HCT116 (cell line): ENCODE measurements around the gene IPO11. TPM values are rescaled to one million over a fixed set of nuclear protein-coding genes. Genes with fewer than 3 reads are reported as not detected.

Experiments
- ATAC-seq: fragments of 200-7000 bp; cut with Tn5 transposase; 2 replicates; pipeline ENCODE4 v1.9.1; 2020; ENCODE audit warnings: mild to moderate bottlenecking, moderate library complexity
- BruUV-seq: library from RNA; stranded (reverse); fragments of 400-500 nt; replicated peaks from 2 replicates; lab custom pipeline; 2021; lab: Mats Ljungman, UMichigan
- CTCF ChIA-PET: fragments of 300-600 bp; sonication (Branson Sonifier 250); formaldehyde crosslinking; loops from one replicate; lab custom pipeline; 2021; ENCODE audit warnings: antibody characterized with exemption; lab: Charles Lee
- POLR2A ChIA-PET: fragments of 300-600, 350-600 bp; sonication (Branson Sonifier 250); formaldehyde crosslinking; loops from one replicate; lab custom pipeline; 2021; ENCODE audit warnings: antibody characterized with exemption; lab: Charles Lee
- RAD21 ChIA-PET, 2 experiments: fragments of 300-600 bp; sonication (Branson Sonifier 250); formaldehyde crosslinking; loops; one replicate each; lab custom pipeline; 2023; ENCODE audit warnings: low total read pairs in 2 of 2; ENCODE audit not compliant: uncharacterized antibody in 2 of 2, unreplicated experiment in 2 of 2, low non-redundant PET in 1 of 2; lab: Charles Lee
- DNase-seq: peaks from one replicate; pipeline ENCODE4 v3.0.0-alpha.2; 2010; ENCODE audit warnings: low read depth, low spot score
- H2AFZ ChIP-seq: fragments of 200-600 bp; shearing (Covaris generic), sonication (generic); 2 replicates; pipeline ENCODE4 v1.6.1; 2017; ENCODE audit warnings: low read depth, mixed run types, mixed read lengths, antibody characterized with exemption, low read length; ENCODE audit not compliant: poor library complexity, severe bottlenecking
- H3K27ac ChIP-seq: 2 replicates; pipeline ENCODE4 v1.5.1; 2012; ENCODE audit warnings: low read depth, low read length
- H3K27me3 ChIP-seq: fragments of 200-600 bp; sonication (generic); 2 replicates; pipeline ENCODE4 v1.6.1; 2016; ENCODE audit warnings: mixed run types, low read length, mixed read lengths; ENCODE audit not compliant: insufficient read depth
- H3K36me3 ChIP-seq, 2 experiments: fragments of 200-500 bp in 1 of 2; fragments of 200-600 bp in 1 of 2; sonication (Bioruptor generic) in 1 of 2; sonication (generic) in 1 of 2; 2 replicates each; pipeline versions ENCODE4 v1.5.1 to v1.6.1; 2014 to 2016; ENCODE audit warnings: low read length in 2 of 2, inconsistent platforms in 1 of 2, mixed read lengths in 1 of 2, mixed run types in 1 of 2; ENCODE audit not compliant: insufficient read depth in 2 of 2, control insufficient read depth in 1 of 2
- H3K4me1 ChIP-seq, 2 experiments: fragments of 200-600 bp in 1 of 2; sonication (generic) in 1 of 2; 2 replicates each; pipeline versions ENCODE4 v1.5.1 to v1.6.1; 2012 to 2017; ENCODE audit warnings: low read length in 2 of 2, inconsistent platforms in 1 of 2, mild to moderate bottlenecking in 1 of 2, mixed read lengths in 1 of 2, mixed run types in 1 of 2, moderate library complexity in 1 of 2; ENCODE audit not compliant: insufficient read depth in 2 of 2, control insufficient read depth in 1 of 2
- H3K4me2 ChIP-seq: fragments of 200-600 bp; sonication (generic); 2 replicates; pipeline ENCODE4 v1.6.1; 2017; ENCODE audit warnings: mixed run types, low read length, mixed read lengths
- H3K4me3 ChIP-seq, 2 experiments: fragments of 200-600 bp in 1 of 2; sonication (generic) in 1 of 2; replicated peaks in 1 of 2; 2 replicates each; pipeline ENCODE4 v1.5.1; 2011 to 2016; ENCODE audit warnings: low read length in 2 of 2, control low read depth in 1 of 2, low read depth in 1 of 2, mild to moderate bottlenecking in 1 of 2, mixed read lengths in 1 of 2, mixed run types in 1 of 2
- H3K79me2 ChIP-seq: fragments of 200-600 bp; sonication (generic); 2 replicates; pipeline ENCODE4 v1.6.1; 2017; ENCODE audit warnings: mild to moderate bottlenecking, mixed run types, low read length, moderate library complexity, mixed read lengths; ENCODE audit not compliant: insufficient read depth
- H3K9ac ChIP-seq: fragments of 200-600 bp; sonication (generic); 2 replicates; pipeline ENCODE4 v1.6.1; 2016; ENCODE audit warnings: low read length, mixed read lengths
- H3K9me2 ChIP-seq: fragments of 200-600 bp; sonication (generic), shearing (Covaris generic); 2 replicates; pipeline ENCODE4 v1.6.1; 2017; ENCODE audit warnings: mixed run types, mild to moderate bottlenecking, moderate library complexity; ENCODE audit not compliant: insufficient read depth
- H3K9me3 ChIP-seq, 2 experiments: fragments of 200-500 bp in 1 of 2; fragments of 200-600 bp in 1 of 2; sonication (Bioruptor generic) in 1 of 2; sonication (generic) in 1 of 2; 2 replicates each; pipeline ENCODE4 v1.6.1; 2014 to 2017; ENCODE audit warnings: low read length in 2 of 2, mixed read lengths in 2 of 2, inconsistent platforms in 1 of 2, low read depth in 1 of 2, mild to moderate bottlenecking in 1 of 2, mixed run types in 1 of 2, moderate library complexity in 1 of 2; ENCODE audit not compliant: control insufficient read depth in 1 of 2, insufficient read depth in 1 of 2
- H4K20me1 ChIP-seq: fragments of 200-600 bp; sonication (generic), shearing (Covaris generic); 2 replicates; pipeline ENCODE4 v1.6.1; 2017; ENCODE audit warnings: mixed run types, mild to moderate bottlenecking, moderate library complexity; ENCODE audit not compliant: insufficient read depth
- ATF3 ChIP-seq: IDR thresholded peaks from 2 replicates; pipeline ENCODE4 v1.6.1; 2012
- CBX3 ChIP-seq: IDR thresholded peaks from 2 replicates; pipeline ENCODE4 v1.6.1; 2012; ENCODE audit warnings: low read depth
- CTCF ChIP-seq, 3 experiments: fragments of 200-600 bp in 1 of 3; sonication (generic) in 1 of 3; IDR thresholded peaks in 2 of 3; conservative IDR thresholded peaks in 1 of 3; 2 replicates each; pipeline ENCODE4 v1.5.1; 2012 to 2017; ENCODE audit warnings: low read depth in 2 of 3, low read length in 2 of 3, antibody characterized with exemption in 1 of 3, borderline replicate concordance in 1 of 3, control low read depth in 1 of 3, mild to moderate bottlenecking in 1 of 3, mixed read lengths in 1 of 3, mixed run types in 1 of 3, moderate library complexity in 1 of 3; ENCODE audit not compliant: insufficient read depth in 1 of 3
- EGR1 ChIP-seq: IDR thresholded peaks from 2 replicates; pipeline ENCODE4 v1.6.1; 2012; ENCODE audit warnings: low read depth
- ELF1 ChIP-seq: IDR thresholded peaks from 2 replicates; pipeline ENCODE4 v1.6.1; 2012; ENCODE audit warnings: low read depth, borderline replicate concordance
- EZH2 ChIP-seq: fragments of 200-600 bp; sonication (generic); IDR thresholded peaks from 2 replicates; pipeline ENCODE4 v1.6.1; 2017; ENCODE audit warnings: antibody characterized with exemption, mixed run types
- EZH2phosphoT487 ChIP-seq: fragments of 200-600 bp; IDR thresholded peaks from 2 replicates; pipeline ENCODE4 v1.6.1; 2018; ENCODE audit warnings: antibody characterized with exemption, borderline replicate concordance
- FOSL1 ChIP-seq: IDR thresholded peaks from 2 replicates; pipeline ENCODE4 v1.6.1; 2012; ENCODE audit warnings: low read depth
- POLR2A ChIP-seq: IDR thresholded peaks from 2 replicates; pipeline ENCODE4 v1.7.0; 2011; ENCODE audit warnings: borderline replicate concordance; ENCODE audit not compliant: insufficient read depth, insufficient read length; ENCODE audit errors: extremely low read depth
- POLR2AphosphoS5 ChIP-seq: IDR thresholded peaks from 2 replicates; pipeline ENCODE4 v1.6.1; 2011; ENCODE audit warnings: mild to moderate bottlenecking, low read depth, low read length, moderate library complexity
- RAD21 ChIP-seq: IDR thresholded peaks from 2 replicates; pipeline ENCODE4 v1.6.1; 2012; ENCODE audit warnings: low read depth, mild to moderate bottlenecking
- SIN3A ChIP-seq: IDR thresholded peaks from 2 replicates; pipeline ENCODE4 v1.6.1; 2012; ENCODE audit warnings: low read depth
- SP1 ChIP-seq: IDR thresholded peaks from 2 replicates; pipeline ENCODE4 v1.6.1; 2012; ENCODE audit warnings: low read depth
- TCF7L2 ChIP-seq: IDR thresholded peaks from 2 replicates; pipeline ENCODE4 v1.7.0; 2011; ENCODE audit warnings: borderline replicate concordance, inconsistent platforms; ENCODE audit not compliant: insufficient read depth, insufficient read length; ENCODE audit errors: extremely low read depth
- YY1 ChIP-seq: IDR thresholded peaks from 2 replicates; pipeline ENCODE4 v1.6.1; 2011; ENCODE audit warnings: low read length, low read depth, moderate library complexity, mild to moderate bottlenecking; ENCODE audit not compliant: insufficient replicate concordance; ENCODE audit errors: extremely low read depth
- ZFX ChIP-seq: fragments of 450-650 bp; IDR thresholded peaks from 2 replicates; pipeline ENCODE4 v1.6.1; 2017
- intact Hi-C: fragments of 100-400 bp; cut with micrococcal nuclease; formaldehyde crosslinking; loops from 2 replicates; pipeline ENCODE4 v1.10.0; 2022
- total RNA-seq: library from RNA; stranded (reverse); gene quantifications from one replicate; pipeline ENCODE4 v1.2.1, GENCODE V29; 2021; ENCODE audit not compliant: unreplicated experiment
- TF ChIP-seq, protein P1 (sequence below): IDR thresholded peaks from 2 replicates; pipeline ENCODE4 v1.6.1; 2011; ENCODE audit warnings: mild to moderate bottlenecking, low read length, moderate library complexity; ENCODE audit not compliant: insufficient replicate concordance; ENCODE audit errors: extremely low read depth

IPO11 gene
- total RNA-seq, 1 experiment from 2014 or later: 55.1 TPM

GRCh38 chr5:62488531-62488930, 76.0 kb downstream of the IPO11 start:
- Histone ChIP-seq H3K4me3 (no peak overlapping the region), H3K79me2 (no peaks in the 10 kb centered on the region), H3K4me2 (no peak overlapping the region), H3K36me3 (peaks cover 4% of the 10 kb centered on the region in 2 experiments; a peak in 2 of 4 replicates), H4K20me1 (0 out of 2 replicates have a peak, but pooled peaks cover 3% of the 10 kb centered on the region), H2AFZ (no peak overlapping the region), H3K27me3 (no peaks in the 10 kb centered on the region), H3K27ac (no peak overlapping the region), H3K4me1 (no peaks in the 10 kb centered on the region; a peak in 1 of 4 replicates), H3K9me2 (no peaks in the 10 kb centered on the region), H3K9ac (no peak overlapping the region), H3K9me3 (no peaks in the 10 kb centered on the region)
- intact Hi-C loops: no loop called here
- TF ChIP-seq ZFX (no peak), EGR1 (no peak)
- RAD21 ChIA-PET: no interaction called here
- CTCF ChIA-PET: no interaction called here
- DNase-seq (no peak), ATAC-seq (no peak)
- BruUV-seq: no TSS peak
- POLR2A ChIA-PET: no interaction called here

DNA sequence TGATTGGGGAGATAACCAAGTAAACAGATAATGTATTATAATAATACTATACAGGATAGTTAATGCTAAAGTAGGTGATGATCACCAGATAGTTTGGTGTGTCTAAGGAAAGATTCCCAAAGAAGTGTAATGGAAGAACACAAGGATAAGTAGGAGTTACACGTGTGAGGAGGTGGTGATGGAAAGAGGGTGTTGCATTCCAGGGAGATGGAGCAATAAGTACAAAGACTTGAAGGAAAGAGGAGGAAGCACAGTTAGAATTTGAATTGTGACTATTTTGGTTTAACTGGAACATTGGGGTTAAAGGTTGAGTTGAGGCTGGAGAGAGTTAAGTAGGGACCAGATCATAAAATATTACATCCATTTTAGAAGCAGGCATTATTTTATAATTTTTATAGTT, 76.9 kb downstream of the IPO11 start:
- BruUV-seq: no TSS peak
- H4K20me1 ChIP-seq: 0 out of 2 replicates have a peak, but pooled peaks cover 3% of the 10 kb centered on the region
- no peak for ATAC-seq
- H2AFZ ChIP-seq: no peak overlapping the region
- no peaks in the 10 kb centered on the region for H3K9me2 ChIP-seq
- H3K4me3 ChIP-seq: no peak overlapping the region
- no peaks in the 10 kb centered on the region for H3K27me3 ChIP-seq
- POLR2A ChIA-PET: no interaction called here
- no peak overlapping the region for H3K27ac ChIP-seq
- TF ChIP-seq ZFX (no peak), SP1 (no peak), EZH2 (no peak), RAD21 (no peak), YY1 (no peak), POLR2A (no peak), CTCF (IDR thresholded peaks at IDR 0.05 in 2 of 3, conservative IDR thresholded peaks at IDR 0.05 in 1 of 3; ENCODE audit: borderline replicate concordance in 1 of 3, insufficient read depth in 1 of 3, low read depth in 2 of 3, low read length in 2 of 3) (no peak), ATF3 (no peak), EZH2phosphoT487 (no peak), SIN3A (no peak), TCF7L2 (no peak), POLR2AphosphoS5 (no peak), FOSL1 (no peak), CBX3 (no peak), ELF1 (no peak)
- TF ChIP-seq, protein P1, sequence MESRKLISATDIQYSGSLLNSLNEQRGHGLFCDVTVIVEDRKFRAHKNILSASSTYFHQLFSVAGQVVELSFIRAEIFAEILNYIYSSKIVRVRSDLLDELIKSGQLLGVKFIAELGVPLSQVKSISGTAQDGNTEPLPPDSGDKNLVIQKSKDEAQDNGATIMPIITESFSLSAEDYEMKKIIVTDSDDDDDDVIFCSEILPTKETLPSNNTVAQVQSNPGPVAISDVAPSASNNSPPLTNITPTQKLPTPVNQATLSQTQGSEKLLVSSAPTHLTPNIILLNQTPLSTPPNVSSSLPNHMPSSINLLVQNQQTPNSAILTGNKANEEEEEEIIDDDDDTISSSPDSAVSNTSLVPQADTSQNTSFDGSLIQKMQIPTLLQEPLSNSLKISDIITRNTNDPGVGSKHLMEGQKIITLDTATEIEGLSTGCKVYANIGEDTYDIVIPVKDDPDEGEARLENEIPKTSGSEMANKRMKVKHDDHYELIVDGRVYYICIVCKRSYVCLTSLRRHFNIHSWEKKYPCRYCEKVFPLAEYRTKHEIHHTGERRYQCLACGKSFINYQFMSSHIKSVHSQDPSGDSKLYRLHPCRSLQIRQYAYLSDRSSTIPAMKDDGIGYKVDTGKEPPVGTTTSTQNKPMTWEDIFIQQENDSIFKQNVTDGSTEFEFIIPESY: no peak
- H3K79me2 ChIP-seq: no peaks in the 10 kb centered on the region; the same call in 1 of the 2 replicates
- H3K4me2 ChIP-seq: no peak overlapping the region
- DNase-seq: no peak
- no peaks in the 10 kb centered on the region for H3K9me3 ChIP-seq
- intact Hi-C loops: no loop called here
- RAD21 ChIA-PET: no interaction called here
- H3K4me1 ChIP-seq: no peaks in the 10 kb centered on the region; a peak in 1 of 4 replicates
- peaks cover 4% of the 10 kb centered on the region in 2 experiments; a peak in 2 of 4 replicates for H3K36me3 ChIP-seq
- CTCF ChIA-PET: no interaction called here
- H3K9ac ChIP-seq: no peak overlapping the region
